HepG2 (cell line): ENCODE measurements around the gene JPT1. TPM values are rescaled to one million over a fixed set of nuclear protein-coding genes. Genes with fewer than 3 reads are reported as not detected.

Source experiments
- AKNA ChIP-seq: sonication (generic); formaldehyde crosslinking; IDR thresholded peaks from 2 replicates; pipeline ENCODE4 v1.4.0; 2020; ENCODE audit warnings: missing genetic modification reagents, borderline replicate concordance
- POLR2AphosphoS5 ChIP-seq: IDR thresholded peaks from 2 replicates; pipeline ENCODE4 v1.6.1; 2012; ENCODE audit warnings: low read depth, low read length
- REPIN1 ChIP-seq: sonication (generic); formaldehyde crosslinking; IDR thresholded peaks from 2 replicates; pipeline ENCODE4 v1.8.0; 2022; ENCODE audit warnings: missing genetic modification reagents, low read depth, mild to moderate bottlenecking, borderline replicate concordance
- SIN3A ChIP-seq: IDR thresholded peaks from 2 replicates; pipeline ENCODE4 v1.6.1; 2011; ENCODE audit warnings: low read depth, mild to moderate bottlenecking, control low read depth, low read length, borderline replicate concordance
- SMAD9 ChIP-seq: sonication (generic); formaldehyde crosslinking; IDR thresholded peaks from 2 replicates; pipeline ENCODE4 v1.5.1; 2020; ENCODE audit warnings: mild to moderate bottlenecking, missing genetic modification reagents
- STAT5B ChIP-seq: sonication (generic); formaldehyde crosslinking; IDR thresholded peaks from 2 replicates; pipeline ENCODE4 v1.4.0; 2020; ENCODE audit warnings: missing genetic modification reagents
- TMF1 ChIP-seq: sonication (generic); formaldehyde crosslinking; IDR thresholded peaks from 2 replicates; pipeline ENCODE4 v1.8.1; 2022; ENCODE audit warnings: low read depth, missing genetic modification reagents
- USF2 ChIP-seq, 2 experiments: sonication (generic) in 1 of 2; formaldehyde crosslinking in 1 of 2; IDR thresholded peaks; 2 replicates each; pipeline versions ENCODE4 v1.5.1 to v1.6.1; 2011 to 2020; ENCODE audit warnings: borderline replicate concordance in 1 of 2, low read depth in 1 of 2, low read length in 1 of 2, mild to moderate bottlenecking in 1 of 2, missing genetic modification reagents in 1 of 2, moderate library complexity in 1 of 2
- ZBTB20 ChIP-seq: sonication (generic); formaldehyde crosslinking; IDR thresholded peaks from 2 replicates; pipeline ENCODE4 v1.8.1; 2023; ENCODE audit warnings: missing genetic modification reagents, low read depth, mild to moderate bottlenecking, borderline replicate concordance
- ZBTB39 ChIP-seq: sonication (generic); formaldehyde crosslinking; IDR thresholded peaks from 2 replicates; pipeline ENCODE4 v1.5.0; 2020; ENCODE audit warnings: missing genetic modification reagents
- ZFYVE20 ChIP-seq: sonication (generic); formaldehyde crosslinking; IDR thresholded peaks from 2 replicates; pipeline ENCODE4 v1.8.0; 2023; ENCODE audit warnings: low read depth, mild to moderate bottlenecking, moderate library complexity, missing genetic modification reagents, borderline replicate concordance
- ZMYM2 ChIP-seq: sonication (generic); formaldehyde crosslinking; IDR thresholded peaks from 2 replicates; pipeline ENCODE4 v1.8.0; 2022; ENCODE audit warnings: mild to moderate bottlenecking, missing genetic modification reagents
- ZNF660 ChIP-seq: sonication (generic); formaldehyde crosslinking; IDR thresholded peaks from 2 replicates; pipeline ENCODE4 v1.5.1; 2020; ENCODE audit warnings: mild to moderate bottlenecking, low read depth, missing genetic modification reagents, borderline replicate concordance
- ZNF747 ChIP-seq: sonication (generic); formaldehyde crosslinking; IDR thresholded peaks from 2 replicates; pipeline ENCODE4 v1.8.1; 2023; ENCODE audit warnings: missing genetic modification reagents, mild to moderate bottlenecking, borderline replicate concordance
- ZSCAN31 ChIP-seq: sonication (generic); formaldehyde crosslinking; IDR thresholded peaks from 2 replicates; pipeline ENCODE4 v1.5.0; 2020; ENCODE audit warnings: low read depth, mild to moderate bottlenecking, missing genetic modification reagents
- polyA plus RNA-seq, 8 experiments: library from polyadenylated mRNA; depleted of rRNA in 3 of 8; stranded (reverse) in 7 of 8; unstranded in 1 of 8; fragments of >200 nt; fragmentation: Illumina TruSeq in 4 of 8; extraction: Trizol in 4 of 8; gene quantifications; 2 replicates each; pipeline versions ENCODE4 v1.2.1 to v1.2.3, GENCODE V29; 2011 to 2016; ENCODE audit warnings: low read depth in 4 of 8, missing spikeins in 1 of 8, mixed read lengths in 1 of 8; ENCODE audit not compliant: insufficient read depth in 1 of 8
- total RNA-seq, 5 experiments: library from RNA; depleted of rRNA; stranded (reverse); fragments of >200 nt; fragmentation: Illumina TruSeq; extraction: Trizol; gene quantifications; 2 replicates each; pipeline ENCODE4 v1.2.3, GENCODE V29; 2016; ENCODE audit warnings: low read depth in 1 of 5
- TF ChIP-seq, protein P1 (sequence below): sonication (generic); formaldehyde crosslinking; IDR thresholded peaks from 2 replicates; pipeline ENCODE4 v1.5.0; 2020; ENCODE audit warnings: missing genetic modification reagents, mild to moderate bottlenecking, borderline replicate concordance

JPT1 gene
- total and polyA plus RNA-seq, 2 of the 13 experiments (the other 11 are each of a cell fraction or from before 2014, with no cell fraction given): 43.3 to 256 TPM

DNA sequence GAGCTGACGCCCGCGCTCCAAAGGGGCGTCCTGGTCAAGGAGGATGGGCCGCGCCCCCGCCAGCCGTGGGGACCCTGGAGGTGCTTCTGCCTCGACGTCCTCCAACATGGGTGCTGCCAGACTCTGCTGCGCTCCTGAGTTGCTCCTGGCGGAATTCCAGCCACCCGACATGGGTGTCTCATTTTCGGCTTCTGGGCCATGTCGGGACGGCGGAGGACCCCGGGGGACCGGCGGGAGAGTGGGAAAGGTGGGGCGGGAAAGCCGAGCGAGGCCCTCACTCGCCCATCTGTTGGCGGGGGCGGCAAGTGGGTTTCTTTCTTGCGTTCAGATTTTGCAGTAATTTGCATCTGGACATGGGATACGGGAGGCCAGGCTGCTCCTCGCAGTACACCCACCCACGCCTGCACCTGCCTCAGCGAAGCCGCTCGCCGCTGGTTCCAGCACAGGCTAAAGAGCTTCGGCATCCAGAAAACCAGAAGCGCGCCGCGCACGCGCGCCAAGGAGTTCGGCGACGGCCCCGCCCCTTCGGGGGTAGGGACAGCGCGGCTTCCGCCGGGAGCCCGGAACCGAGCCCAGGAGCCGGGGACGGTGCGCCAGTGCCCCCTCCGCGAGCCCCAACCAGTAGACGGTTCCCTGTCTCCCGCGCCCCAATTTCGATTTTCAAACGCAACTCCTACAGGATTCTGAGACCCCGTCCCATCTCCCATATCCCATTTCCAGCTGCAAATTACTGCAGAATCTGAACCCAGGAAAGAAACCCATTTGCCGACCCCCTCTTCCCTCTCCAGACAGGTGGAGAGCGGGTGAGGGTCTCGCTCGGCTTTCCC is 44.7 kb downstream of the JPT1 start, which contains the start of gene ARMC7 (continued):
- TF ChIP-seq ZFYVE20 (CRISPR knock-in tag) (0 out of 2 replicates have a peak, but pooled peaks have one; percentile 40), ZBTB39 (CRISPR knock-in tag) (0 out of 2 replicates have a peak, but pooled peaks have one; percentile 35), ZNF747 (CRISPR knock-in tag) (0 out of 2 replicates have a peak, but pooled peaks have one; percentile 66), TMF1 (no peak), ZMYM2 (CRISPR knock-in tag) (0 out of 2 replicates have a peak, but pooled peaks have one; percentile 14), USF2 (IDR thresholded peaks at IDR 0.05; ENCODE audit: low read depth, low read length) (no peak), USF2 (CRISPR knock-in tag; IDR thresholded peaks at IDR 0.05; ENCODE audit: borderline replicate concordance) (no peak), STAT5B (CRISPR knock-in tag) (no peak), ZNF660 (CRISPR knock-in tag) (no peak), AKNA (CRISPR knock-in tag) (peak; percentile 80; the same call in 1 of the 2 replicates), SMAD9 (CRISPR knock-in tag) (no peak), ZSCAN31 (peak; percentile 90), ZBTB20 (CRISPR knock-in tag) (peak; percentile 80; the same call in 1 of the 2 replicates), SIN3A (peak; percentile 42; the same call in 1 of the 2 replicates), POLR2AphosphoS5 (peak; percentile 92), REPIN1 (CRISPR knock-in tag) (peak; percentile 49; the same call in 1 of the 2 replicates)
- TF ChIP-seq, protein P1, sequence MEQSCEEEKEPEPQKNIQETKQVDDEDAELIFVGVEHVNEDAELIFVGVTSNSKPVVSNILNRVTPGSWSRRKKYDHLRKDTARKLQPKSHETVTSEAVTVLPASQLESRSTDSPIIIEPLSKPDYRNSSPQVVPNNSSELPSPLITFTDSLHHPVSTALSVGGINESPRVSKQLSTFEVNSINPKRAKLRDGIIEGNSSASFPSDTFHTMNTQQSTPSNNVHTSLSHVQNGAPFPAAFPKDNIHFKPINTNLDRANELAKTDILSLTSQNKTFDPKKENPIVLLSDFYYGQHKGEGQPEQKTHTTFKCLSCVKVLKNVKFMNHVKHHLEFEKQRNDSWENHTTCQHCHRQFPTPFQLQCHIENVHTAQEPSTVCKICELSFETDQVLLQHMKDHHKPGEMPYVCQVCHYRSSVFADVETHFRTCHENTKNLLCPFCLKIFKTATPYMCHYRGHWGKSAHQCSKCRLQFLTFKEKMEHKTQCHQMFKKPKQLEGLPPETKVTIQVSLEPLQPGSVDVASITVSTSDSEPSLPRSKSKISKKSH (CRISPR knock-in tag): no peak
